ENCODE measurements around the gene CLMP. TPM values are rescaled to one million over a fixed set of nuclear protein-coding genes. Genes with fewer than 3 reads are reported as not detected.
A peak's percentile ranks its signal among the peaks of the same experiment; 100 is the strongest.

The CLMP gene
- total and polyA plus RNA-seq, 2 experiments from 2014 or later = 7.1 to 18.4 TPM

- TF ChIP-seq ZNF462 (CRISPR knock-in tag; IDR thresholded peaks at IDR 0.05) (no peak), JUNB (IDR thresholded peaks at IDR 0.05; ENCODE audit: unreplicated experiment) (no peak), ETS1 (IDR thresholded peaks at IDR 0.05) (no peak)
These were observed 14.0 kb downstream of the CLMP start (continued) for GRCh38 chr11:123181075-123181474.

GRCh38 chr11:123180574-123180973, 14.5 kb downstream of the CLMP start:
- peaks cover 19% of the 10 kb centered on the region for H3K79me2 ChIP-seq (replicated peaks; ENCODE audit: insufficient read depth)
- no peaks in the 10 kb centered on the region for H3K9me2 ChIP-seq (ENCODE audit: insufficient read depth)
- Mint-ChIP-seq H3K9me3 (peaks cover 6% of the 10 kb centered on the region; the same call in 1 of the 3 replicates), H3K36me3 (ENCODE audit: low read depth) (peaks cover 19% of the 10 kb centered on the region), H3K4me1 (peaks cover 58% of the 10 kb centered on the region), H3K4me3 (no peak overlapping the region), H3K27ac (peak overlapping the region; percentile 36; the same call in 1 of the 2 replicates), H3K27me3 (ENCODE audit: insufficient read depth, low read depth, poor library complexity) (peaks cover 1% of the 10 kb centered on the region)
- no peak overlapping the region for H2AFZ ChIP-seq
- peaks cover 17% of the 10 kb centered on the region; the same call in 1 of the 2 replicates for H3F3A ChIP-seq (replicated peaks; ENCODE audit: low read depth)
- ATAC-seq (no peak), DNase-seq (ENCODE audit: low spot score) (no peak)
- no peaks in the 10 kb centered on the region for H3K27me3 ChIP-seq (ENCODE audit: insufficient read depth)
- no peaks in the 10 kb centered on the region for H4K20me1 ChIP-seq (replicated peaks; ENCODE audit: insufficient read depth)
- H3K4me2 ChIP-seq = no peak overlapping the region
- H3K36me3 ChIP-seq (ENCODE audit: insufficient read depth) = no peaks in the 10 kb centered on the region
- peak overlapping the region; percentile 47; the same call in 1 of the 2 replicates for H3K27ac ChIP-seq (ENCODE audit: low read depth)
- no peak overlapping the region for H3K4me3 ChIP-seq
- H3K4me1 ChIP-seq (ENCODE audit: insufficient read depth) = peaks cover 63% of the 10 kb centered on the region
- no peak for TF ChIP-seq NANOG (IDR thresholded peaks at IDR 0.05; ENCODE audit: borderline replicate concordance)
- TF ChIP-seq CREB1 (CRISPR knock-in tag; IDR thresholded peaks at IDR 0.05; ENCODE audit: low read depth) = no peak
- no peak for TF ChIP-seq REST (IDR thresholded peaks at IDR 0.05; ENCODE audit: unreplicated experiment)
- no peak for TF ChIP-seq CTCF (conservative IDR thresholded peaks at IDR 0.05; ENCODE audit: low read depth in 2 of 2)
- TF ChIP-seq ETS1 (IDR thresholded peaks at IDR 0.05) = no peak
- no peak for TF ChIP-seq JUNB (IDR thresholded peaks at IDR 0.05; ENCODE audit: unreplicated experiment)
- TF ChIP-seq EZH2phosphoT487 (IDR thresholded peaks at IDR 0.05; ENCODE audit: unreplicated experiment) = no peak
- no peak for TF ChIP-seq STAT1 (IDR thresholded peaks at IDR 0.05; ENCODE audit: unreplicated experiment)
- TF ChIP-seq POLR2AphosphoS5 (IDR thresholded peaks at IDR 0.05; ENCODE audit: low read depth) = no peak
- no peak for TF ChIP-seq ZNF331 (CRISPR knock-in tag; IDR thresholded peaks at IDR 0.05; ENCODE audit: low read depth)
